GM18502 (cell line): ENCODE results near the gene SLCO2B1.

ENCODE experiments used
- ATAC-seq: cut with Tn5 transposase; IDR thresholded peaks from one replicate; pipeline ENCODE4 v1.9.1; 2021; ENCODE audit warnings: mild to moderate bottlenecking; ENCODE audit not compliant: unreplicated experiment, poor library complexity

SLCO2B1 gene

GRCh38 chr11:75160880-75161279, 10.0 kb downstream of the SLCO2B1 start:
- ATAC-seq, result no peak

GRCh38 chr11:75161506-75162095, 10.7 kb downstream of the SLCO2B1 start:
- ATAC-seq, result no peak

GRCh38 chr11:75162954-75163353, 12.0 kb downstream of the SLCO2B1 start:
- ATAC-seq, result no peak

GRCh38 chr11:75163921-75164849, 13.3 kb downstream of the SLCO2B1 start:
- ATAC-seq, result no peak

GRCh38 chr11:75165721-75166120, 14.8 kb downstream of the SLCO2B1 start:
- no peak for ATAC-seq

GRCh38 chr11:75166791-75167190, 15.9 kb downstream of the SLCO2B1 start:
- ATAC-seq, result no peak

- ATAC-seq, result no peak
These were observed 16.7 kb downstream of the SLCO2B1 start for GRCh38 chr11:75167617-75168016.

GRCh38 chr11:75169101-75169885, 18.4 kb downstream of the SLCO2B1 start:
- no peak for ATAC-seq

- ATAC-seq, result no peak
These were observed 19.8 kb downstream of the SLCO2B1 start for GRCh38 chr11:75170516-75171201.

GRCh38 chr11:75173336-75173735, 22.4 kb downstream of the SLCO2B1 start:
- no peak for ATAC-seq

GRCh38 chr11:75174781-75175370, 24.0 kb downstream of the SLCO2B1 start:
- ATAC-seq, result no peak

GRCh38 chr11:75182664-75183063, 31.8 kb downstream of the SLCO2B1 start:
- no peak for ATAC-seq

- no peak for ATAC-seq
These were observed 33.1 kb downstream of the SLCO2B1 start for GRCh38 chr11:75184051-75184450.

- no peak for ATAC-seq
These were observed 34.0 kb downstream of the SLCO2B1 start for GRCh38 chr11:75184757-75185425.

- no peak for ATAC-seq
These were observed 35.0 kb downstream of the SLCO2B1 start for GRCh38 chr11:75185866-75186265.

- ATAC-seq, result no peak
These were observed 36.1 kb downstream of the SLCO2B1 start for GRCh38 chr11:75186999-75187398.

GRCh38 chr11:75188671-75189070, 37.8 kb downstream of the SLCO2B1 start:
- no peak for ATAC-seq

- no peak for ATAC-seq
These were observed 38.2 kb downstream of the SLCO2B1 start for GRCh38 chr11:75189108-75189507.

- no peak for ATAC-seq
These were observed 39.0 kb downstream of the SLCO2B1 start for GRCh38 chr11:75189911-75190310.
